DOHH2 (cell line): ENCODE results near the gene HLA-DOB.

Experiments used
- H3F3A ChIP-seq: fragments of 200-600 bp; sonication (generic), shearing (Covaris generic); 2 replicates; pipeline ENCODE4 v1.6.0; 2016; ENCODE audit warnings: antibody characterized with exemption, mild to moderate bottlenecking; ENCODE audit not compliant: control insufficient read depth, insufficient read depth
- H3K27ac ChIP-seq: fragments of 200-600 bp; sonication (generic); 2 replicates; pipeline ENCODE4 v1.5.1; 2014; ENCODE audit warnings: low read depth, mild to moderate bottlenecking, low read length, moderate library complexity
- H3K27me3 ChIP-seq: fragments of 200-600 bp; sonication (generic); 2 replicates; pipeline ENCODE4 v1.6.1; 2014; ENCODE audit warnings: mild to moderate bottlenecking, low read length, mixed read lengths; ENCODE audit not compliant: control insufficient read depth
- H3K36me3 ChIP-seq: fragments of 200-600 bp; sonication (generic); 2 replicates; pipeline ENCODE4 v1.6.1; 2014; ENCODE audit warnings: mild to moderate bottlenecking, low read length, moderate library complexity, mixed read lengths; ENCODE audit not compliant: control insufficient read depth
- H3K4me1 ChIP-seq: fragments of 200-600 bp; sonication (generic); 2 replicates; pipeline ENCODE4 v1.6.1; 2014; ENCODE audit warnings: mild to moderate bottlenecking, low read length, mixed read lengths; ENCODE audit not compliant: control insufficient read depth
- H3K4me2 ChIP-seq: fragments of 200-600 bp; sonication (generic); 2 replicates; pipeline ENCODE4 v1.6.0; 2014; ENCODE audit warnings: mild to moderate bottlenecking, low read length, moderate library complexity
- H3K4me3 ChIP-seq: fragments of 200-600 bp; sonication (generic); 2 replicates; pipeline ENCODE4 v1.5.1; 2014; ENCODE audit warnings: mild to moderate bottlenecking, low read length, mixed read lengths
- H3K79me2 ChIP-seq: fragments of 200-600 bp; sonication (generic); 2 replicates; pipeline ENCODE4 v1.6.1; 2014; ENCODE audit warnings: mild to moderate bottlenecking, low read length, mixed read lengths; ENCODE audit not compliant: control insufficient read depth
- H3K9me2 ChIP-seq: fragments of 200-600 bp; sonication (generic); replicated peaks from 2 replicates; pipeline ENCODE4 v1.6.1; 2014; ENCODE audit warnings: mild to moderate bottlenecking, low read length, mixed read lengths; ENCODE audit not compliant: control insufficient read depth
- H3K9me3 ChIP-seq: fragments of 200-600 bp; sonication (generic); 2 replicates; pipeline ENCODE4 v1.6.1; 2014; ENCODE audit warnings: antibody characterized with exemption, low read length, mixed read lengths; ENCODE audit not compliant: control insufficient read depth, insufficient read depth
- H4K20me1 ChIP-seq: fragments of 200-600 bp; sonication (generic); 2 replicates; pipeline ENCODE4 v1.6.0; 2014; ENCODE audit warnings: low read depth, mild to moderate bottlenecking, antibody characterized with exemption, low read length, moderate library complexity; ENCODE audit not compliant: control insufficient read depth, insufficient read depth
- EZH2phosphoT487 ChIP-seq: fragments of 200-600 bp; sonication (generic); IDR thresholded peaks from 2 replicates; pipeline ENCODE4 v1.6.1; 2017; ENCODE audit warnings: borderline replicate concordance, mild to moderate bottlenecking, antibody characterized with exemption, low read length, moderate library complexity, mixed read lengths
- TF ChIP-seq, protein P1 (sequence below): fragments of 200-600 bp; sonication (generic); IDR thresholded peaks from one replicate; pipeline ENCODE4 v1.5.1; 2014; ENCODE audit warnings: antibody characterized with exemption, mild to moderate bottlenecking, low read depth, low read length; ENCODE audit not compliant: poor library complexity, severe bottlenecking

The HLA-DOB gene

GRCh38 chr6:32836873-32837272, 20.1 kb upstream of the HLA-DOB start:
- H3K27me3 ChIP-seq: no peaks in the 10 kb centered on the region
- H3K36me3 ChIP-seq: peaks cover 59% of the 10 kb centered on the region
- H3K79me2 ChIP-seq: peaks cover 17% of the 10 kb centered on the region
- H3K9me2 ChIP-seq: no peaks in the 10 kb centered on the region
- TF ChIP-seq, protein P1, sequence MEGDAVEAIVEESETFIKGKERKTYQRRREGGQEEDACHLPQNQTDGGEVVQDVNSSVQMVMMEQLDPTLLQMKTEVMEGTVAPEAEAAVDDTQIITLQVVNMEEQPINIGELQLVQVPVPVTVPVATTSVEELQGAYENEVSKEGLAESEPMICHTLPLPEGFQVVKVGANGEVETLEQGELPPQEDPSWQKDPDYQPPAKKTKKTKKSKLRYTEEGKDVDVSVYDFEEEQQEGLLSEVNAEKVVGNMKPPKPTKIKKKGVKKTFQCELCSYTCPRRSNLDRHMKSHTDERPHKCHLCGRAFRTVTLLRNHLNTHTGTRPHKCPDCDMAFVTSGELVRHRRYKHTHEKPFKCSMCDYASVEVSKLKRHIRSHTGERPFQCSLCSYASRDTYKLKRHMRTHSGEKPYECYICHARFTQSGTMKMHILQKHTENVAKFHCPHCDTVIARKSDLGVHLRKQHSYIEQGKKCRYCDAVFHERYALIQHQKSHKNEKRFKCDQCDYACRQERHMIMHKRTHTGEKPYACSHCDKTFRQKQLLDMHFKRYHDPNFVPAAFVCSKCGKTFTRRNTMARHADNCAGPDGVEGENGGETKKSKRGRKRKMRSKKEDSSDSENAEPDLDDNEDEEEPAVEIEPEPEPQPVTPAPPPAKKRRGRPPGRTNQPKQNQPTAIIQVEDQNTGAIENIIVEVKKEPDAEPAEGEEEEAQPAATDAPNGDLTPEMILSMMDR: no peak
- no peak for TF ChIP-seq EZH2phosphoT487
- H3K9me3 ChIP-seq: no peaks in the 10 kb centered on the region
- no peaks in the 10 kb centered on the region for H4K20me1 ChIP-seq
- no peaks in the 10 kb centered on the region for H3F3A ChIP-seq
- H3K4me1 ChIP-seq: peaks cover 22% of the 10 kb centered on the region
- H3K4me2 ChIP-seq: peak overlapping the region; percentile 75
- H3K27ac ChIP-seq: no peak overlapping the region
- peak overlapping the region; percentile 74 for H3K4me3 ChIP-seq

DNA sequence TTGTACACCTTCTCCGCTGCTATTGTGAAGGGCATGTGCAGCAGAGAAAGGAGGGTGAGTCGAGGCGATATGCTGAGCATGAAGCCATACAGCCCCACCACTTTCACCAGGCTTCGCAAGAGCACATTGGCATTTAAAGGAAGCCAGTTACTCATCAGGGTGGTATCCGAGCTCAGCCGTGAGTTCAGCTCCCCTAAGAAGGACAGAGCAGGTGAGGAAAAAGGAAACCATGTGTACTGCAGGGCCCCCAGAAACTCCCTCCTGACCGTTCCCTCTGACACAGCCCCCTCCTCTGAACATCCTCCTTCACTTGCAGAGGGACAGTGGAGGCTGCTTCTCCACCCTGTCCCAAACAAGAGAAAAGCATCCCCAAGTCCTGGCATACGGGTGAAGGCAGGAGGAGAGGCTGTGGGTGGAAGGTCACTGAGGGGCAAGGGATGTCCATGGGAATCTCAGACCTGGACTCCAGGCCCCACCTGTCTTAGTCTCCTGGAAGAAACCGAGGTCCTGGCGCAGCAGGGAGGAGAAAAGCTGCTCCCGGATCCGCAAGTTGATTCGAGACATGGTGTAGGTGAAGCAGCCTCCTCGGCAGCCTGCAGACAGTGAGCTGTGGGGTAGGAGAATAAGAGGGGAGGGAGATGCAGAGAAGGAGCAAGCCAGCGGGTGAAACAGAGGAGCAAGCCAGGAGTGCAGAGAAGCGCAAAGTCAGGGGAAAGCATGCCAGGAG, 18.5 kb upstream of the HLA-DOB start:
- Histone ChIP-seq H3K4me3 (no peak overlapping the region), H3K27me3 (no peaks in the 10 kb centered on the region), H3K27ac (no peak overlapping the region), H3K9me2 (no peaks in the 10 kb centered on the region), H4K20me1 (no peaks in the 10 kb centered on the region), H3K9me3 (no peaks in the 10 kb centered on the region), H3K4me2 (no peak overlapping the region), H3K36me3 (peaks cover 60% of the 10 kb centered on the region), H3K79me2 (peaks cover 17% of the 10 kb centered on the region), H3F3A (no peaks in the 10 kb centered on the region), H3K4me1 (peaks cover 22% of the 10 kb centered on the region)
- TF ChIP-seq EZH2phosphoT487: no peak
- TF ChIP-seq, protein P1: no peak

DNA sequence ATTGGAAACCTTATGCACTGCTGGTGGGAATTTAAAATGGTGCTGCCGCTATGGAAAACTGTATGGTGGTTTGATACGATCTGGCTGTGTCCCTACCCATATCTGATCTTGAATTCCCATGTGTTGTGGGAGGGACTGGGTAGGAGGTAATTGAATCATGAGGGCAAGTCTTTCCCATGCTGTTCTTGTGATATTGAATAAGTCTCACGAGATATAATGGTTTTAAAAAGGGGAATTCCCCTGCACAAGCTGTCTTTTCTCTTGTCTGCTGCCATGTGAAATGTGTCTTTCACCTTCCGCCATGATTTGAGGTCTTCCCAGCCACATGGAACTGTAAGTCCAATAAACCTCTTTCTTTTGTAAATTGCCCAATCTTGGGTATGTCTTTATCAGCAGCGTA, 16.9 kb upstream of the HLA-DOB start:
- Histone ChIP-seq H3K4me1 (peaks cover 18% of the 10 kb centered on the region), H3K79me2 (peaks cover 17% of the 10 kb centered on the region), H3F3A (no peaks in the 10 kb centered on the region), H3K27ac (no peak overlapping the region), H3K4me3 (no peak overlapping the region), H3K36me3 (peaks cover 75% of the 10 kb centered on the region), H3K9me3 (no peaks in the 10 kb centered on the region), H4K20me1 (no peaks in the 10 kb centered on the region), H3K4me2 (no peak overlapping the region), H3K27me3 (no peaks in the 10 kb centered on the region), H3K9me2 (no peaks in the 10 kb centered on the region)
- TF ChIP-seq, protein P1: no peak
- no peak for TF ChIP-seq EZH2phosphoT487
